SK-N-SH treated with all-trans-retinoic acid at 6 μM for 48 hours (cell line): ENCODE measurements around the gene IFTAP.

ENCODE experiments used
- ARNTL ChIP-seq: fragments of 450-650 bp; formaldehyde crosslinking; IDR thresholded peaks from 2 replicates; pipeline ENCODE4 v1.5.0; 2020; ENCODE audit warnings: low read depth, mild to moderate bottlenecking, moderate library complexity, borderline replicate concordance
- CREB5 ChIP-seq: fragments of 250-450 bp; sonication (Bioruptor Pico); IDR thresholded peaks from 2 replicates; pipeline ENCODE4 v1.5.1; 2020; ENCODE audit warnings: low read depth, mild to moderate bottlenecking, moderate library complexity
- GLIS3 ChIP-seq: fragments of 250-450 bp; sonication (Bioruptor Pico); IDR thresholded peaks from 2 replicates; pipeline ENCODE4 v1.5.0; 2020; ENCODE audit warnings: mild to moderate bottlenecking, moderate library complexity
- ISL1 ChIP-seq: fragments of 250-450 bp; sonication (Bioruptor Pico); IDR thresholded peaks from 2 replicates; pipeline ENCODE4 v2.1.2; 2022; ENCODE audit warnings: mild to moderate bottlenecking, moderate library complexity
- POU6F1 ChIP-seq: fragments of 250-450 bp; sonication (Bioruptor Pico); IDR thresholded peaks from 2 replicates; pipeline ENCODE4 v1.8.0; 2021; ENCODE audit warnings: low read depth, mild to moderate bottlenecking, moderate library complexity, borderline replicate concordance
- ZFP30 ChIP-seq: fragments of 450-650 bp; formaldehyde crosslinking; IDR thresholded peaks from 2 replicates; pipeline ENCODE4 v1.5.0; 2022; ENCODE audit warnings: mild to moderate bottlenecking, moderate library complexity
- ZNF8 ChIP-seq: fragments of 450-650 bp; formaldehyde crosslinking; IDR thresholded peaks from 2 replicates; pipeline ENCODE4 v1.5.0; 2020; ENCODE audit warnings: mild to moderate bottlenecking, moderate library complexity

GRCh38 chr11:36703055-36703404 is 108.7 kb downstream of the IFTAP start:
- TF ChIP-seq ZNF8 (CRISPR knock-in tag), result no peak
- TF ChIP-seq ARNTL (CRISPR knock-in tag), result no peak
- no peak for TF ChIP-seq ISL1 (CRISPR knock-in tag)
- TF ChIP-seq ZFP30 (CRISPR knock-in tag), result no peak
- no peak for TF ChIP-seq CREB5
- TF ChIP-seq GLIS3, result no peak
- no peak for TF ChIP-seq POU6F1 (CRISPR knock-in tag)
